ENCODE results near the gene FBRSL1. TPM values are rescaled to one million over a fixed set of nuclear protein-coding genes. Genes with fewer than 3 reads are reported as not detected.

FBRSL1 gene
- total and polyA plus RNA-seq, 2 donors from 2014 or later: 23.8 to 44.7 TPM

DNA sequence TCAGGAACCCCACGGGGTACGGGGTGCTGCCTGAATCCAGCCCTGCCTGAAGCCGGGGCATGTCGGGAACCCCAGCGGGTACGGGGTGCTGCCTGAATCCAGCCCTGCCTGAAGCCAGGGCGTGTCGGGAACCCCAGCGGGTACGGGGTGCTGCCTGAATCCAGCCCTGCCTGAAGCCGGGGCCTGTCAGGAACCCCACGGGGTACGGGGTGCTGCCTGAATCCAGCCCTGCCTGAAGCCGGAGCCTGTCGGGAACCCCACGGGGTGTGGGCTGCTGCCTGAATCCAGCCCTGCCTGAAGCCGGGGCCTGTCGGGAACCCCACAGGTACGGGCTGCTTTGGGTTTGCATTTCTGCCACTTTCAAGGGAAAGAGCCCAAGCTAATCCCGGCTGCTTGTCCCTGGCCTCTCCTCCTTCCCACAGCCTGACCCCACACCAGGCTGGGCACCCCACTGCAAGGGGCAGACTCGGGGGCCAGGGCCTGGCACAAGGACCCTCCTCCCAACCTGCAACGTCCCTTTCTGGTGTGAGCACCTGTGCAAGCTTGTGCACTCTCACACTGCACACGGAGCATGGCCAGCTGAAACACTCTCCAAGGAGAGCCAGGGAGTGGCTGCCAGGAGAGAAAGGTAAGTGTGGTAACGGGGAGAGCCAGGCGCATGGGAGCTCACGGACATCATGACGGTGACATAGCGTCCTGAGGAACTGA, 5.6 kb upstream of the FBRSL1 start:
- Histone ChIP-seq H3K36me3 (ENCODE audit: control insufficient read depth in 2 of 3, insufficient read depth in 3 of 3, low read length in 3 of 3) (no peaks in the 10 kb centered on the region), H3K27ac (ENCODE audit: low read depth in 2 of 2, low read length in 2 of 2) (no peak overlapping the region), H3K4me1 (ENCODE audit: control insufficient read depth in 2 of 3, insufficient read depth in 2 of 3, low read depth in 1 of 3, low read length in 3 of 3) (no peaks in the 10 kb centered on the region), H3K27me3 (ENCODE audit: control insufficient read depth, insufficient read depth, low read length) (no peaks in the 10 kb centered on the region), H3K9ac (ENCODE audit: low read length in 3 of 3) (no peak overlapping the region), H3K9me3 (ENCODE audit: control insufficient read depth in 2 of 3, insufficient read depth in 1 of 3, low read length in 3 of 3) (no peaks in the 10 kb centered on the region), H3K4me3 (ENCODE audit: low read length in 3 of 3) (no peak overlapping the region)
- FAIRE-seq: no peak
- intact Hi-C loops (cut with DNase I): no loop called here
- peak in 1 of 5 donors; percentile 36 for DNase-seq
- no peak for TF ChIP-seq CTCF (IDR thresholded peaks at IDR 0.05; ENCODE audit: borderline replicate concordance, extremely low read depth, insufficient read depth)

GRCh38 chr12:132484891-132485441, 5.0 kb upstream of the FBRSL1 start:
- no peak for FAIRE-seq

DNA sequence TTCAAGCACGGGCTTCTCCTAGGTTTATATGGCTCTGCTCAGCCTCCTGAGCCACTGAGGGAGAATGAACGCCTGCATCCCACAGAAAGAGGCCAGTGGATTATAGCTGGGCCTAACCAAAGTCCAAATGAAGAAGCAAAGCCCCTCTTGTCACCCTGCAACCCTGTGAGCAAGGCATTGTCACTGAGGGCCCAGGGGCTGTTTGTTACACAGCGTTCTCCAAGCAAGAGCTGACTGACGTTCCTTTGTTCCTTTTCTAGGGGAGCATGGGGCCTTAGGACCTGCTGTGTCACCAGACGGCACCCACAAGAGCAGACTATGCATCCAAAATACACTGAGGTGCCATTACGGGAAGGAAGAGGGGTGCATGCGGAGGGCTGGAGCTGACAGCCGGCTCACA, 4.3 kb upstream of the FBRSL1 start:
- H3K9ac ChIP-seq (ENCODE audit: low read length in 3 of 3): no peak overlapping the region
- FAIRE-seq (no peak), DNase-seq (peak in 1 of 5 donors; percentile 32)
- no peak overlapping the region for H3K27ac ChIP-seq (ENCODE audit: low read depth in 2 of 2, low read length in 2 of 2)
- intact Hi-C loops (cut with DNase I): no loop called here
- no peak for TF ChIP-seq CTCF (IDR thresholded peaks at IDR 0.05; ENCODE audit: borderline replicate concordance, extremely low read depth, insufficient read depth)
- H3K4me1 ChIP-seq (ENCODE audit: control insufficient read depth in 2 of 3, insufficient read depth in 2 of 3, low read depth in 1 of 3, low read length in 3 of 3): no peaks in the 10 kb centered on the region
- no peaks in the 10 kb centered on the region for H3K36me3 ChIP-seq (ENCODE audit: control insufficient read depth in 2 of 3, insufficient read depth in 3 of 3, low read length in 3 of 3)
- H3K9me3 ChIP-seq (ENCODE audit: control insufficient read depth in 2 of 3, insufficient read depth in 1 of 3, low read length in 3 of 3): no peaks in the 10 kb centered on the region
- no peak overlapping the region for H3K4me3 ChIP-seq (ENCODE audit: low read length in 3 of 3)
- no peaks in the 10 kb centered on the region for H3K27me3 ChIP-seq (ENCODE audit: control insufficient read depth, insufficient read depth, low read length)

More at GRCh38 chr12:132484891-132485441, 5.0 kb upstream of the FBRSL1 start:
- no peaks in the 10 kb centered on the region for H3K36me3 ChIP-seq (ENCODE audit: control insufficient read depth in 2 of 3, insufficient read depth in 3 of 3, low read length in 3 of 3)
- no peak overlapping the region for H3K9ac ChIP-seq (ENCODE audit: low read length in 3 of 3)
- H3K4me1 ChIP-seq (ENCODE audit: control insufficient read depth in 2 of 3, insufficient read depth in 2 of 3, low read depth in 1 of 3, low read length in 3 of 3): no peaks in the 10 kb centered on the region
- intact Hi-C loops (cut with DNase I): no loop called here
- DNase-seq: peak in 1 of 5 donors; percentile 57
- no peaks in the 10 kb centered on the region for H3K27me3 ChIP-seq (ENCODE audit: control insufficient read depth, insufficient read depth, low read length)
- H3K27ac ChIP-seq (ENCODE audit: low read depth in 2 of 2, low read length in 2 of 2): no peak overlapping the region
- no peak overlapping the region for H3K4me3 ChIP-seq (ENCODE audit: low read length in 3 of 3)
- no peaks in the 10 kb centered on the region for H3K9me3 ChIP-seq (ENCODE audit: control insufficient read depth in 2 of 3, insufficient read depth in 1 of 3, low read length in 3 of 3)
- no peak for TF ChIP-seq CTCF (IDR thresholded peaks at IDR 0.05; ENCODE audit: borderline replicate concordance, extremely low read depth, insufficient read depth)
